SK-N-SH treated with all-trans-retinoic acid at 6 μM for 48 hours (cell line): ENCODE measurements around the gene KDM2B.

Experiments used
- ATAC-seq: fragments of 200-7000 bp; cut with Tn5 transposase; 3 replicates; pipeline ENCODE4 v1.9.1; 2020; ENCODE audit warnings: mild to moderate bottlenecking, moderate library complexity
- ARNTL ChIP-seq: fragments of 450-650 bp; formaldehyde crosslinking; IDR thresholded peaks from 2 replicates; pipeline ENCODE4 v1.5.0; 2020; ENCODE audit warnings: low read depth, mild to moderate bottlenecking, moderate library complexity, borderline replicate concordance
- CSDC2 ChIP-seq: fragments of 250-450 bp; sonication (Bioruptor Pico); IDR thresholded peaks from 2 replicates; pipeline ENCODE4 v1.5.0; 2020; ENCODE audit warnings: mild to moderate bottlenecking, moderate library complexity
- ESRRG ChIP-seq: fragments of 250-450 bp; sonication (Bioruptor Pico); IDR thresholded peaks from 2 replicates; pipeline ENCODE4 v1.6.1; 2021; ENCODE audit warnings: mild to moderate bottlenecking
- GLIS3 ChIP-seq: fragments of 250-450 bp; sonication (Bioruptor Pico); IDR thresholded peaks from 2 replicates; pipeline ENCODE4 v1.5.0; 2020; ENCODE audit warnings: mild to moderate bottlenecking, moderate library complexity
- ISL1 ChIP-seq: fragments of 250-450 bp; sonication (Bioruptor Pico); IDR thresholded peaks from 2 replicates; pipeline ENCODE4 v2.1.2; 2022; ENCODE audit warnings: mild to moderate bottlenecking, moderate library complexity
- OSR1 ChIP-seq: fragments of 250-450 bp; sonication (Bioruptor Pico); IDR thresholded peaks from 2 replicates; pipeline ENCODE4 v1.8.0; 2022; ENCODE audit warnings: moderate library complexity, mild to moderate bottlenecking, inconsistent platforms
- RARB ChIP-seq: fragments of 250-450 bp; sonication (Bioruptor Pico); IDR thresholded peaks from 2 replicates; pipeline ENCODE4 v1.8.0; 2021; ENCODE audit warnings: mild to moderate bottlenecking, moderate library complexity
- SNAI2 ChIP-seq: fragments of 250-450 bp; sonication (Bioruptor Pico); IDR thresholded peaks from 2 replicates; pipeline ENCODE4 v1.5.0; 2020; ENCODE audit warnings: mild to moderate bottlenecking, moderate library complexity
- TCF4 ChIP-seq: fragments of 250-450 bp; sonication (Bioruptor Pico); IDR thresholded peaks from 2 replicates; pipeline ENCODE4 v1.8.0; 2021; ENCODE audit warnings: mild to moderate bottlenecking, moderate library complexity, borderline replicate concordance
- TOX ChIP-seq: fragments of 250-450 bp; sonication (Bioruptor Pico); IDR thresholded peaks from 2 replicates; pipeline ENCODE4 v1.8.0; 2021; ENCODE audit warnings: mild to moderate bottlenecking, moderate library complexity, borderline replicate concordance
- ZC3H10 ChIP-seq: fragments of 250-450 bp; sonication (Bioruptor Pico); IDR thresholded peaks from 2 replicates; pipeline ENCODE4 v1.5.1; 2021; ENCODE audit warnings: mild to moderate bottlenecking, moderate library complexity
- ZFP3 ChIP-seq: fragments of 250-450 bp; sonication (Bioruptor Pico); IDR thresholded peaks from 2 replicates; pipeline ENCODE4 v1.5.0; 2020; ENCODE audit warnings: mild to moderate bottlenecking, moderate library complexity
- ZFP30 ChIP-seq: fragments of 450-650 bp; formaldehyde crosslinking; IDR thresholded peaks from 2 replicates; pipeline ENCODE4 v1.5.0; 2022; ENCODE audit warnings: mild to moderate bottlenecking, moderate library complexity
- ZNF565 ChIP-seq: fragments of 450-650 bp; formaldehyde crosslinking; conservative IDR thresholded peaks from 2 replicates; pipeline ENCODE4 v1.5.0; 2020; ENCODE audit warnings: low read depth, mild to moderate bottlenecking, moderate library complexity
- ZNF8 ChIP-seq: fragments of 450-650 bp; formaldehyde crosslinking; IDR thresholded peaks from 2 replicates; pipeline ENCODE4 v1.5.0; 2020; ENCODE audit warnings: mild to moderate bottlenecking, moderate library complexity
- TF ChIP-seq, protein P1 (sequence below): fragments of 250-450 bp; sonication (Bioruptor Pico); IDR thresholded peaks from 2 replicates; pipeline ENCODE4 v1.8.0; 2021; ENCODE audit warnings: low read depth, mild to moderate bottlenecking, moderate library complexity, borderline replicate concordance
- TF ChIP-seq, protein P2 (sequence below): fragments of 250-450 bp; sonication (Bioruptor Pico); IDR thresholded peaks from 2 replicates; pipeline ENCODE4 v1.5.1; 2021; ENCODE audit warnings: mild to moderate bottlenecking, moderate library complexity
- TF ChIP-seq, protein P3 (sequence below): fragments of 250-450 bp; sonication (Bioruptor Pico); IDR thresholded peaks from 2 replicates; pipeline ENCODE4 v1.5.1; 2020; ENCODE audit warnings: low read depth, mild to moderate bottlenecking, moderate library complexity
- TF ChIP-seq, protein P4 (sequence below): fragments of 250-450 bp; sonication (Bioruptor Pico); IDR thresholded peaks from 2 replicates; pipeline ENCODE4 v1.8.0; 2020; ENCODE audit warnings: mild to moderate bottlenecking, moderate library complexity, borderline replicate concordance
- TF ChIP-seq, protein P5 (sequence below): fragments of 250-450 bp; sonication (Bioruptor Pico); IDR thresholded peaks from 2 replicates; pipeline ENCODE4 v1.5.0; 2020; ENCODE audit warnings: mild to moderate bottlenecking, moderate library complexity

Gene KDM2B

DNA sequence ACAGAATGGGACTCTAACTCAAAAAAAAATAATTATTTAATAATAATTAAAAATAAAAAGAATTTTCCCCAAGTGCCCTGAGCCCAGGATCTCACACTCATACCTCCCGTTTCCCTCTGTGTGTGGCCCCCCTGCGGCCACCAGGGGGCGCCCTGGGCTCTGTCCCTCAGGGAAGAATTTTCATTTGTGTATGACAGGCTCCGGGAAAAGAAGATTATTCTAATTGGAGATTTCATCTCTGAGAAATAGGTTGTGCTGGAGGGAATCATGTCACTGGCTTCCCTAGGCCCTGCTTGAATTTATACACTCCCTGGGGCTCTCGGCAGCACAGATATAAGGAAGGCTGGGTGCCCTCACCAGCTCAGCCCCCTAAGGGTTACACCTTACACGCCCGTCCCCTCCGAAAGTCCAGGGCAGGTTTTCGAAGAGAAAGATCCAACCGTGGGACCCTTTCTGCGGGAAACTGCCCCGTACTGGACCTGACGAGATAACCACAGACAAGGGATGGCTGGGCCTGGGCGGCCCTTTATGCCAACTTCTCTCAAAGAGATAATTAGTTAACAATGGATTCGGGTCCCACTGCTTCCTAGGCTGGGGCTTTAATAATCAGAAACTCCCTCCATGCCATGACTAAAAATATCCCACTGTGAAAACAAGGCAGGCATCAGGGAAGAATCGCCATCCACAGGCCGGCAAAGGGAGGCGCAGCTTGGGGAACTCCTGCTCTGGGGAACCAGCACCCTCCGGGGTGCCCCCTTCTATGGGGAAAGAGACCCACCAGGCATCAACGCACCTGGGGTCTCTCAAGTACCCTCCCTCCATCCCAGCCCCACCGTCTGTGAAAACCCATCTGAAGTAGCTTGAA is 80.7 kb downstream of the KDM2B start:
- peak; percentile 96 for ATAC-seq
- no peak for TF ChIP-seq ZFP3 (CRISPR knock-in tag)
- TF ChIP-seq ZFP30 (CRISPR knock-in tag) = no peak; the same call in 1 of the 2 replicates
- TF ChIP-seq, protein P1, sequence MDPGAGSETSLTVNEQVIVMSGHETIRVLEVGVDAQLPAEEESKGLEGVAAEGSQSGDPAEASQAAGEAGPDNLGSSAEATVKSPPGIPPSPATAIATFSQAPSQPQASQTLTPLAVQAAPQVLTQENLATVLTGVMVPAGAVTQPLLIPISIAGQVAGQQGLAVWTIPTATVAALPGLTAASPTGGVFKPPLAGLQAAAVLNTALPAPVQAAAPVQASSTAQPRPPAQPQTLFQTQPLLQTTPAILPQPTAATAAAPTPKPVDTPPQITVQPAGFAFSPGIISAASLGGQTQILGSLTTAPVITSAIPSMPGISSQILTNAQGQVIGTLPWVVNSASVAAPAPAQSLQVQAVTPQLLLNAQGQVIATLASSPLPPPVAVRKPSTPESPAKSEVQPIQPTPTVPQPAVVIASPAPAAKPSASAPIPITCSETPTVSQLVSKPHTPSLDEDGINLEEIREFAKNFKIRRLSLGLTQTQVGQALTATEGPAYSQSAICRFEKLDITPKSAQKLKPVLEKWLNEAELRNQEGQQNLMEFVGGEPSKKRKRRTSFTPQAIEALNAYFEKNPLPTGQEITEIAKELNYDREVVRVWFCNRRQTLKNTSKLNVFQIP (CRISPR knock-in tag) = no peak
- no peak for TF ChIP-seq SNAI2 (CRISPR knock-in tag)
- no peak for TF ChIP-seq TOX
- TF ChIP-seq, protein P2, sequence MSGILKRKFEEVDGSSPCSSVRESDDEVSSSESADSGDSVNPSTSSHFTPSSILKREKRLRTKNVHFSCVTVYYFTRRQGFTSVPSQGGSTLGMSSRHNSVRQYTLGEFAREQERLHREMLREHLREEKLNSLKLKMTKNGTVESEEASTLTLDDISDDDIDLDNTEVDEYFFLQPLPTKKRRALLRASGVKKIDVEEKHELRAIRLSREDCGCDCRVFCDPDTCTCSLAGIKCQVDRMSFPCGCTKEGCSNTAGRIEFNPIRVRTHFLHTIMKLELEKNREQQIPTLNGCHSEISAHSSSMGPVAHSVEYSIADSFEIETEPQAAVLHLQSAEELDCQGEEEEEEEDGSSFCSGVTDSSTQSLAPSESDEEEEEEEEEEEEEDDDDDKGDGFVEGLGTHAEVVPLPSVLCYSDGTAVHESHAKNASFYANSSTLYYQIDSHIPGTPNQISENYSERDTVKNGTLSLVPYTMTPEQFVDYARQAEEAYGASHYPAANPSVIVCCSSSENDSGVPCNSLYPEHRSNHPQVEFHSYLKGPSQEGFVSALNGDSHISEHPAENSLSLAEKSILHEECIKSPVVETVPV (CRISPR knock-in tag) = no peak
- TF ChIP-seq, protein P3, sequence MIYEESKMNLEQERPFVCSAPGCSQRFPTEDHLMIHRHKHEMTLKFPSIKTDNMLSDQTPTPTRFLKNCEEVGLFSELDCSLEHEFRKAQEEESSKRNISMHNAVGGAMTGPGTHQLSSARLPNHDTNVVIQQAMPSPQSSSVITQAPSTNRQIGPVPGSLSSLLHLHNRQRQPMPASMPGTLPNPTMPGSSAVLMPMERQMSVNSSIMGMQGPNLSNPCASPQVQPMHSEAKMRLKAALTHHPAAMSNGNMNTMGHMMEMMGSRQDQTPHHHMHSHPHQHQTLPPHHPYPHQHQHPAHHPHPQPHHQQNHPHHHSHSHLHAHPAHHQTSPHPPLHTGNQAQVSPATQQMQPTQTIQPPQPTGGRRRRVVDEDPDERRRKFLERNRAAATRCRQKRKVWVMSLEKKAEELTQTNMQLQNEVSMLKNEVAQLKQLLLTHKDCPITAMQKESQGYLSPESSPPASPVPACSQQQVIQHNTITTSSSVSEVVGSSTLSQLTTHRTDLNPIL = no peak
- TF ChIP-seq ISL1 = no peak
- TF ChIP-seq TCF4 (CRISPR knock-in tag) = no peak
- no peak for TF ChIP-seq GLIS3
- TF ChIP-seq, protein P4, sequence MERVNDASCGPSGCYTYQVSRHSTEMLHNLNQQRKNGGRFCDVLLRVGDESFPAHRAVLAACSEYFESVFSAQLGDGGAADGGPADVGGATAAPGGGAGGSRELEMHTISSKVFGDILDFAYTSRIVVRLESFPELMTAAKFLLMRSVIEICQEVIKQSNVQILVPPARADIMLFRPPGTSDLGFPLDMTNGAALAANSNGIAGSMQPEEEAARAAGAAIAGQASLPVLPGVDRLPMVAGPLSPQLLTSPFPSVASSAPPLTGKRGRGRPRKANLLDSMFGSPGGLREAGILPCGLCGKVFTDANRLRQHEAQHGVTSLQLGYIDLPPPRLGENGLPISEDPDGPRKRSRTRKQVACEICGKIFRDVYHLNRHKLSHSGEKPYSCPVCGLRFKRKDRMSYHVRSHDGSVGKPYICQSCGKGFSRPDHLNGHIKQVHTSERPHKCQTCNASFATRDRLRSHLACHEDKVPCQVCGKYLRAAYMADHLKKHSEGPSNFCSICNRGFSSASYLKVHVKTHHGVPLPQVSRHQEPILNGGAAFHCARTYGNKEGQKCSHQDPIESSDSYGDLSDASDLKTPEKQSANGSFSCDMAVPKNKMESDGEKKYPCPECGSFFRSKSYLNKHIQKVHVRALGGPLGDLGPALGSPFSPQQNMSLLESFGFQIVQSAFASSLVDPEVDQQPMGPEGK (CRISPR knock-in tag) = no peak
- no peak for TF ChIP-seq OSR1 (CRISPR knock-in tag)
- TF ChIP-seq ZNF565 (CRISPR knock-in tag) = no peak
- no peak for TF ChIP-seq ZC3H10 (CRISPR knock-in tag)
- no peak for TF ChIP-seq ESRRG (CRISPR knock-in tag)
- no peak for TF ChIP-seq ZNF8 (CRISPR knock-in tag)
- TF ChIP-seq ARNTL (CRISPR knock-in tag) = no peak

DNA sequence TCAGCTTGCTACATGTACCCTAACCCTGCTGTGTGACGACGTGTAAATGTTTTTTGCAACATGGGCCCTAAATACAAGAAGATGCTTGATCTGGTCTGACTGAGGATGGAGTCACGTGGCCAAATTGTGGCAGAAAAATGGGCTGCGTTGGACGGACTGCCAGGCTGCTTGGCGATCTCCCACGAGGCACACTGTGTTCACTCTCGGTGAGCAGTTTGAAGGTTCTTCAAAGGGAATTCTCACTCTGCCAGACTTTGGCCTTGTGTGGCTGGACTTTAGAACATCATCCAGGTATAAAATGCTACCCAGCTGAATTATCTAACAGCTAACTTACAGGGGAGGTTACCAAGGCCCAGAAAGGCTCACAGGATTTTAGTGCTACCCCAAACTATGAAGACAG is 85.1 kb downstream of the KDM2B start:
- TF ChIP-seq ZFP30 (CRISPR knock-in tag) (no peak), CSDC2 (CRISPR knock-in tag) (no peak), ARNTL (CRISPR knock-in tag) (no peak), ZFP3 (CRISPR knock-in tag) (no peak), GLIS3 (no peak), ESRRG (CRISPR knock-in tag) (no peak), SNAI2 (CRISPR knock-in tag) (no peak), TCF4 (CRISPR knock-in tag) (no peak), RARB (CRISPR knock-in tag) (no peak), ZNF8 (CRISPR knock-in tag) (no peak), ZNF565 (CRISPR knock-in tag) (no peak), ZC3H10 (CRISPR knock-in tag) (no peak)
- TF ChIP-seq, protein P4 (CRISPR knock-in tag) = no peak
- TF ChIP-seq, protein P2 (CRISPR knock-in tag) = no peak
- TF ChIP-seq, protein P5, sequence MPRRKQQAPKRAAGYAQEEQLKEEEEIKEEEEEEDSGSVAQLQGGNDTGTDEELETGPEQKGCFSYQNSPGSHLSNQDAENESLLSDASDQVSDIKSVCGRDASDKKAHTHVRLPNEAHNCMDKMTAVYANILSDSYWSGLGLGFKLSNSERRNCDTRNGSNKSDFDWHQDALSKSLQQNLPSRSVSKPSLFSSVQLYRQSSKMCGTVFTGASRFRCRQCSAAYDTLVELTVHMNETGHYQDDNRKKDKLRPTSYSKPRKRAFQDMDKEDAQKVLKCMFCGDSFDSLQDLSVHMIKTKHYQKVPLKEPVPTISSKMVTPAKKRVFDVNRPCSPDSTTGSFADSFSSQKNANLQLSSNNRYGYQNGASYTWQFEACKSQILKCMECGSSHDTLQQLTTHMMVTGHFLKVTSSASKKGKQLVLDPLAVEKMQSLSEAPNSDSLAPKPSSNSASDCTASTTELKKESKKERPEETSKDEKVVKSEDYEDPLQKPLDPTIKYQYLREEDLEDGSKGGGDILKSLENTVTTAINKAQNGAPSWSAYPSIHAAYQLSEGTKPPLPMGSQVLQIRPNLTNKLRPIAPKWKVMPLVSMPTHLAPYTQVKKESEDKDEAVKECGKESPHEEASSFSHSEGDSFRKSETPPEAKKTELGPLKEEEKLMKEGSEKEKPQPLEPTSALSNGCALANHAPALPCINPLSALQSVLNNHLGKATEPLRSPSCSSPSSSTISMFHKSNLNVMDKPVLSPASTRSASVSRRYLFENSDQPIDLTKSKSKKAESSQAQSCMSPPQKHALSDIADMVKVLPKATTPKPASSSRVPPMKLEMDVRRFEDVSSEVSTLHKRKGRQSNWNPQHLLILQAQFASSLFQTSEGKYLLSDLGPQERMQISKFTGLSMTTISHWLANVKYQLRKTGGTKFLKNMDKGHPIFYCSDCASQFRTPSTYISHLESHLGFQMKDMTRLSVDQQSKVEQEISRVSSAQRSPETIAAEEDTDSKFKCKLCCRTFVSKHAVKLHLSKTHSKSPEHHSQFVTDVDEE = no peak
- TF ChIP-seq, protein P3 = no peak
- ATAC-seq = no peak
